K562 (cell line): ENCODE measurements around the gene ETS1. TPM values are rescaled to one million over a fixed set of nuclear protein-coding genes. Genes with fewer than 3 reads are reported as not detected.

Experiments used
- ATAC-seq: fragments of 200-7000 bp; cut with Tn5 transposase; 3 replicates; pipeline ENCODE4 v1.9.1; 2020; ENCODE audit warnings: moderate library complexity
- BruUV-seq: library from RNA; stranded (reverse); fragments of 400-500 nt; replicated peaks from 2 replicates; lab custom pipeline; 2021; lab: Mats Ljungman, UMichigan
- CTCF ChIA-PET: fragments of 300-600 bp; formaldehyde crosslinking; extraction: SDS; loops from one replicate; lab custom pipeline; 2021; ENCODE audit warnings: low intra/inter-chr PET ratio; lab: Yijun Ruan, JAX
- POLR2A ChIA-PET: fragments of 300-600, 350-650 bp; sonication (Branson Sonifier 250); formaldehyde crosslinking; extraction: SDS; loops from one replicate; lab custom pipeline; 2021; ENCODE audit warnings: antibody characterized with exemption, inconsistent platforms; lab: Yijun Ruan, JAX
- DNase-seq, 4 experiments: peaks; one replicate each; pipeline versions ENCODE4 v3.0.0 to v3.0.0-alpha.2; 2011 to 2018; ENCODE audit warnings: low spot score in 3 of 4, mixed read lengths in 3 of 4; ENCODE audit errors: extremely low read depth in 1 of 4
- FAIRE-seq: peaks from 2 replicates; lab custom pipeline; 2011; peaks lifted over from hg19 to GRCh38; lab: Jason Lieb, UNC
- H2AFZ ChIP-seq: 2 replicates; pipeline ENCODE4 v1.6.0; 2011; ENCODE audit warnings: low read depth, low read length, control low read depth, inconsistent platforms
- H3K27ac ChIP-seq: fragments of 200-600 bp; 3 replicates; pipeline ENCODE4 v1.8.0; 2011; ENCODE audit warnings: low read depth, mild to moderate bottlenecking, control low read depth, inconsistent platforms, low read length, moderate library complexity, mixed read lengths; ENCODE audit errors: extremely low read depth
- H3K27me3 ChIP-seq, 2 experiments: fragments of 300-600 bp in 1 of 2; 2 replicates in 1 of 2; 3 replicates in 1 of 2; pipeline versions ENCODE4 v1.6.0 to v1.8.0; 2011; ENCODE audit warnings: inconsistent platforms in 2 of 2, low read length in 2 of 2, mild to moderate bottlenecking in 1 of 2, mixed read lengths in 1 of 2, moderate library complexity in 1 of 2; ENCODE audit not compliant: control insufficient read depth in 2 of 2, insufficient read depth in 2 of 2
- H3K36me3 ChIP-seq: fragments of 300-600 bp; 3 replicates; pipeline ENCODE4 v1.8.0; 2011; ENCODE audit warnings: mild to moderate bottlenecking, low read length, inconsistent platforms; ENCODE audit not compliant: control insufficient read depth, insufficient read depth
- H3K4me1 ChIP-seq, 2 experiments: fragments of 200-600 bp in 1 of 2; replicated peaks in 1 of 2; 2 replicates in 1 of 2; 3 replicates in 1 of 2; pipeline versions ENCODE4 v1.5.1 to v1.8.0; 2011; ENCODE audit warnings: inconsistent platforms in 2 of 2, low read length in 2 of 2, mild to moderate bottlenecking in 1 of 2, mixed read lengths in 1 of 2, moderate library complexity in 1 of 2; ENCODE audit not compliant: control insufficient read depth in 2 of 2, insufficient read depth in 2 of 2
- H3K4me2 ChIP-seq: 2 replicates; pipeline ENCODE4 v1.6.1; 2011; ENCODE audit warnings: low read length, control low read depth, inconsistent platforms, mixed read lengths; ENCODE audit not compliant: insufficient read depth
- H3K4me3 ChIP-seq: fragments of 200-600 bp; sonication (generic), shearing (Covaris generic); 2 replicates; pipeline ENCODE4 v1.5.1; 2016; ENCODE audit warnings: control low read depth, inconsistent platforms
- H3K79me2 ChIP-seq: fragments of 200-600 bp; 3 replicates; pipeline ENCODE4 v1.8.0; 2011; ENCODE audit warnings: low read length, inconsistent platforms; ENCODE audit not compliant: control insufficient read depth, insufficient read depth
- H3K9ac ChIP-seq, 2 experiments: 2 replicates each; pipeline versions ENCODE4 v1.6.0 to v1.6.1; 2011; ENCODE audit warnings: low read depth in 2 of 2, low read length in 2 of 2, control low read depth in 1 of 2, inconsistent platforms in 1 of 2, mild to moderate bottlenecking in 1 of 2, mixed read lengths in 1 of 2; ENCODE audit not compliant: insufficient read depth in 1 of 2
- H3K9me1 ChIP-seq: one replicate; pipeline ENCODE4 v1.6.0; 2011; ENCODE audit warnings: inconsistent platforms, mild to moderate bottlenecking, low read length, moderate library complexity; ENCODE audit not compliant: control insufficient read depth, insufficient read depth
- H3K9me3 ChIP-seq: replicated peaks from 2 replicates; pipeline ENCODE4 v1.5.1; 2011; ENCODE audit warnings: low read depth, low read length, inconsistent platforms; ENCODE audit not compliant: control insufficient read depth, insufficient read depth
- H4K20me1 ChIP-seq: replicated peaks from 2 replicates; pipeline ENCODE4 v1.6.1; 2011; ENCODE audit warnings: low read length, inconsistent platforms, mixed read lengths; ENCODE audit not compliant: control insufficient read depth, insufficient read depth
- CTCF ChIP-seq, 3 experiments: IDR thresholded peaks in 2 of 3; conservative IDR thresholded peaks in 1 of 3; 2 replicates each; pipeline ENCODE4 v1.5.1; 2011 to 2012; ENCODE audit warnings: low read length in 3 of 3, mild to moderate bottlenecking in 3 of 3, control low read depth in 2 of 3, improper control_type of control experiment in 1 of 3, inconsistent platforms in 1 of 3, low read depth in 1 of 3, mixed read lengths in 1 of 3, moderate library complexity in 1 of 3; ENCODE audit not compliant: insufficient read depth in 2 of 3
- NCOR1 ChIP-seq: fragments of 450-650 bp; IDR thresholded peaks from 2 replicates; pipeline ENCODE4 v1.6.1; 2016; ENCODE audit warnings: mild to moderate bottlenecking, moderate library complexity
- NONO ChIP-seq, 2 experiments: fragments of 200-400 bp in 1 of 2; fragments of 450-650 bp in 1 of 2; formaldehyde crosslinking in 1 of 2; IDR thresholded peaks; 2 replicates each; pipeline ENCODE4 v1.6.1; 2017; ENCODE audit warnings: low read depth in 2 of 2, mild to moderate bottlenecking in 2 of 2, moderate library complexity in 2 of 2, low read length in 1 of 2
- YY1 ChIP-seq, 3 experiments: IDR thresholded peaks; 2 replicates each; pipeline ENCODE4 v1.6.1; 2011; ENCODE audit warnings: low read length in 2 of 3, mild to moderate bottlenecking in 2 of 3, moderate library complexity in 2 of 3, borderline replicate concordance in 1 of 3, control low read depth in 1 of 3, low read depth in 1 of 3; ENCODE audit not compliant: insufficient read depth in 3 of 3, insufficient replicate concordance in 2 of 3, control insufficient read depth in 1 of 3, insufficient read length in 1 of 3; ENCODE audit errors: extremely low read depth in 1 of 3
- WGBS: fragments of 100-300 bp; shearing (Covaris generic); methylation state at CpG from one replicate; pipeline ENCODE4 v1.1.6; 2016; ENCODE audit warnings: low coverage, mixed read lengths; ENCODE audit not compliant: insufficient coverage; ENCODE audit errors: missing lambda C conversion rate; 5-methylcytosine and 5-hydroxymethylcytosine counted together
- in situ Hi-C: fragments of 300-500 bp; cut with MboI; formaldehyde crosslinking; loops from 4 replicates; pipeline ENCODE4 v1.15.0; 2018; ENCODE audit warnings: inconsistent platforms, mixed read lengths
- intact Hi-C: fragments of 100-400 bp; cut with micrococcal nuclease; formaldehyde crosslinking; loops from 2 replicates; pipeline ENCODE4 v1.14.2; 2022
- polyA plus RNA-seq, 8 experiments: library from polyadenylated mRNA; depleted of rRNA in 4 of 8; stranded (reverse) in 5 of 8; unstranded in 3 of 8; fragments of >200 nt; fragmentation: Nextera tagmentation in 2 of 8; fragmentation: Illumina TruSeq in 1 of 8; extraction: Ambion mirVana in 2 of 8; extraction: Trizol in 1 of 8; gene quantifications; 2 replicates each; pipeline versions ENCODE4 v1.2.1 to v1.2.3, GENCODE V29; 2011 to 2014; ENCODE audit warnings: inconsistent platforms in 1 of 8, missing spikeins in 1 of 8
- total RNA-seq, 7 experiments: library from RNA; depleted of rRNA in 6 of 7; stranded (reverse); fragments of >200 nt in 6 of 7; fragmentation: Illumina TruSeq in 2 of 7; extraction: Trizol in 2 of 7; gene quantifications; 2 replicates each; pipeline versions ENCODE4 v1.2.1 to v1.2.3, GENCODE V29; 2011 to 2021; ENCODE audit warnings: low replicate concordance in 1 of 7
- TF ChIP-seq, protein P1 (sequence below): sonication (generic); formaldehyde crosslinking; IDR thresholded peaks from 2 replicates; pipeline ENCODE4 v1.8.0; 2022; ENCODE audit warnings: mild to moderate bottlenecking, missing genetic modification reagents
- TF ChIP-seq, protein P2 (sequence below): sonication (generic); formaldehyde crosslinking; IDR thresholded peaks from 2 replicates; pipeline ENCODE4 v1.8.1; 2023; ENCODE audit warnings: missing genetic modification reagents, mild to moderate bottlenecking, borderline replicate concordance

ETS1 gene
- total and polyA plus RNA-seq, 9 of the 15 experiments (the other 6 are each of a cell fraction or from before 2014, with no cell fraction given), result 0.04 to 1.4 (median 0.23) TPM

GRCh38 chr11:128633384-128633965 is 46.1 kb upstream of the ETS1 start (continued):
- TF ChIP-seq NCOR1 (no peak), YY1 (IDR thresholded peaks at IDR 0.05; ENCODE audit: borderline replicate concordance in 1 of 3, control insufficient read depth in 1 of 3, extremely low read depth in 1 of 3, insufficient read depth in 3 of 3, insufficient read length in 1 of 3, insufficient replicate concordance in 2 of 3, low read depth in 1 of 3, low read length in 2 of 3) (no peak)
- TF ChIP-seq, protein P1, sequence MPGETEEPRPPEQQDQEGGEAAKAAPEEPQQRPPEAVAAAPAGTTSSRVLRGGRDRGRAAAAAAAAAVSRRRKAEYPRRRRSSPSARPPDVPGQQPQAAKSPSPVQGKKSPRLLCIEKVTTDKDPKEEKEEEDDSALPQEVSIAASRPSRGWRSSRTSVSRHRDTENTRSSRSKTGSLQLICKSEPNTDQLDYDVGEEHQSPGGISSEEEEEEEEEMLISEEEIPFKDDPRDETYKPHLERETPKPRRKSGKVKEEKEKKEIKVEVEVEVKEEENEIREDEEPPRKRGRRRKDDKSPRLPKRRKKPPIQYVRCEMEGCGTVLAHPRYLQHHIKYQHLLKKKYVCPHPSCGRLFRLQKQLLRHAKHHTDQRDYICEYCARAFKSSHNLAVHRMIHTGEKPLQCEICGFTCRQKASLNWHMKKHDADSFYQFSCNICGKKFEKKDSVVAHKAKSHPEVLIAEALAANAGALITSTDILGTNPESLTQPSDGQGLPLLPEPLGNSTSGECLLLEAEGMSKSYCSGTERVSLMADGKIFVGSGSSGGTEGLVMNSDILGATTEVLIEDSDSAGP (CRISPR knock-in tag), result no peak

DNA sequence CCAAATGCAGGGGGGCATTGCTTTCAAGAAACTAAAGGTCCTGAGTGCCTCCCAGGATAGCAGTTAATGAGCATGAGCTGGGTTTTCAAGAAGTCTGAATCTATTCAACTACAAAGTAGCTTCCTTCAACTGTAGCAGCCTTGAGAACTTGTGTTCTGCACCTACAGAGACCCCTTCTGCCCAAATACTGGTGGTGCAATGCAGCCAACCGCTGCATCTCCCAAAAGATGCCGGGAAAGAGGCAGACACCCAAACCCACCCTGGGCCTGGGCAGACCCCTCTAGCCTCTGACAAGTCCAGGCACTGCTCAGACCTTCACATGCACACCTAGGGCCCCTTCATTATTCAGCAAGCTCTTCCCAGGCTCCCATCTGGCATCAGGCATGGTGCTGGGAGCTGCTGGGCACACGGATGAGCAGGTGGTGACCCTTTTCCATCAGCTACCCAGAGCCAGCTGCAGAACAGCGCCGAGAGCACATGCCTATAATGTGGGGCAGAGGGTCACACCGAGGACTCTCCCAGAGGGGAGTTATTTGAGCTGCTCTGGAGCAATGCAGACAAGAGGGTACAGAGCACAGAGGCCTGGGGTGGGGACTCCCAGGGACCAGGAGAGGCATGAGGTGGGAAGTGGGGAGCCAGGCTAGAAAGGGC is 44.9 kb upstream of the ETS1 start:
- 2% methylated on average over 6 of the region's 6 CpGs for WGBS
- TF ChIP-seq, protein P2, sequence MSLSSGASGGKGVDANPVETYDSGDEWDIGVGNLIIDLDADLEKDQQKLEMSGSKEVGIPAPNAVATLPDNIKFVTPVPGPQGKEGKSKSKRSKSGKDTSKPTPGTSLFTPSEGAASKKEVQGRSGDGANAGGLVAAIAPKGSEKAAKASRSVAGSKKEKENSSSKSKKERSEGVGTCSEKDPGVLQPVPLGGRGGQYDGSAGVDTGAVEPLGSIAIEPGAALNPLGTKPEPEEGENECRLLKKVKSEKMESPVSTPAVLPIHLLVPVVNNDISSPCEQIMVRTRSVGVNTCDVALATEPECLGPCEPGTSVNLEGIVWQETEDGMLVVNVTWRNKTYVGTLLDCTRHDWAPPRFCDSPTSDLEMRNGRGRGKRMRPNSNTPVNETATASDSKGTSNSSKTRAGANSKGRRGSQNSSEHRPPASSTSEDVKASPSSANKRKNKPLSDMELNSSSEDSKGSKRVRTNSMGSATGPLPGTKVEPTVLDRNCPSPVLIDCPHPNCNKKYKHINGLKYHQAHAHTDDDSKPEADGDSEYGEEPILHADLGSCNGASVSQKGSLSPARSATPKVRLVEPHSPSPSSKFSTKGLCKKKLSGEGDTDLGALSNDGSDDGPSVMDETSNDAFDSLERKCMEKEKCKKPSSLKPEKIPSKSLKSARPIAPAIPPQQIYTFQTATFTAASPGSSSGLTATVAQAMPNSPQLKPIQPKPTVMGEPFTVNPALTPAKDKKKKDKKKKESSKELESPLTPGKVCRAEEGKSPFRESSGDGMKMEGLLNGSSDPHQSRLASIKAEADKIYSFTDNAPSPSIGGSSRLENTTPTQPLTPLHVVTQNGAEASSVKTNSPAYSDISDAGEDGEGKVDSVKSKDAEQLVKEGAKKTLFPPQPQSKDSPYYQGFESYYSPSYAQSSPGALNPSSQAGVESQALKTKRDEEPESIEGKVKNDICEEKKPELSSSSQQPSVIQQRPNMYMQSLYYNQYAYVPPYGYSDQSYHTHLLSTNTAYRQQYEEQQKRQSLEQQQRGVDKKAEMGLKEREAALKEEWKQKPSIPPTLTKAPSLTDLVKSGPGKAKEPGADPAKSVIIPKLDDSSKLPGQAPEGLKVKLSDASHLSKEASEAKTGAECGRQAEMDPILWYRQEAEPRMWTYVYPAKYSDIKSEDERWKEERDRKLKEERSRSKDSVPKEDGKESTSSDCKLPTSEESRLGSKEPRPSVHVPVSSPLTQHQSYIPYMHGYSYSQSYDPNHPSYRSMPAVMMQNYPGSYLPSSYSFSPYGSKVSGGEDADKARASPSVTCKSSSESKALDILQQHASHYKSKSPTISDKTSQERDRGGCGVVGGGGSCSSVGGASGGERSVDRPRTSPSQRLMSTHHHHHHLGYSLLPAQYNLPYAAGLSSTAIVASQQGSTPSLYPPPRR (CRISPR knock-in tag), result no peak
- TF ChIP-seq NONO (IDR thresholded peaks at IDR 0.05; ENCODE audit: low read depth in 2 of 2, low read length in 1 of 2) (no peak), CTCF (IDR thresholded peaks at IDR 0.05 in 2 of 3, conservative IDR thresholded peaks at IDR 0.05 in 1 of 3; ENCODE audit: insufficient read depth in 2 of 3, low read depth in 1 of 3, low read length in 3 of 3) (peak; percentile 17 to 32 (median 31); a peak in 2 of 6 replicates)

More for the DNA sequence above, 44.9 kb upstream of the ETS1 start:
- Histone ChIP-seq H3K36me3 (no peaks in the 10 kb centered on the region), H3K27ac (no peak overlapping the region), H3K79me2 (no peaks in the 10 kb centered on the region), H3K9me1 (no peaks in the 10 kb centered on the region), H4K20me1 (no peaks in the 10 kb centered on the region), H2AFZ (no peak overlapping the region), H3K9ac (no peak overlapping the region), H3K9me3 (no peaks in the 10 kb centered on the region), H3K4me2 (no peak overlapping the region), H3K4me3 (no peak overlapping the region), H3K27me3 (no peaks in the 10 kb centered on the region), H3K4me1 (no peaks in the 10 kb centered on the region)
- ATAC-seq (peak; percentile 41; the same call in 1 of the 3 replicates), FAIRE-seq (no peak), DNase-seq (no peak)
- in situ Hi-C loops, result loop anchor here (10.0 to 25.0 kb wide), 2 partner anchors 347 to 595 kb away; no protein-coding TSS in a partner anchor
- POLR2A ChIA-PET, result interaction anchor here (1.1 kb wide), 1 partner anchor 12 kb away, joined by 3 read pairs; no protein-coding TSS in a partner anchor
- BruUV-seq, result no TSS peak
- intact Hi-C loops, result no loop called here
- CTCF ChIA-PET, result interaction anchor here (1.2 kb wide), 1 partner anchor 460 kb away, joined by 3 read pairs; no protein-coding TSS in a partner anchor
